C4-2B (cell line): ENCODE measurements around the gene CD180.

ENCODE experiments used
- ZFX ChIP-seq: fragments of 450-650 bp; IDR thresholded peaks from 2 replicates; pipeline ENCODE4 v1.6.1; 2017
- TF ChIP-seq, protein P1 (sequence below): fragments of 450-650 bp; conservative IDR thresholded peaks from 2 replicates; pipeline ENCODE4 v1.5.1; 2017; ENCODE audit warnings: mild to moderate bottlenecking

DNA sequence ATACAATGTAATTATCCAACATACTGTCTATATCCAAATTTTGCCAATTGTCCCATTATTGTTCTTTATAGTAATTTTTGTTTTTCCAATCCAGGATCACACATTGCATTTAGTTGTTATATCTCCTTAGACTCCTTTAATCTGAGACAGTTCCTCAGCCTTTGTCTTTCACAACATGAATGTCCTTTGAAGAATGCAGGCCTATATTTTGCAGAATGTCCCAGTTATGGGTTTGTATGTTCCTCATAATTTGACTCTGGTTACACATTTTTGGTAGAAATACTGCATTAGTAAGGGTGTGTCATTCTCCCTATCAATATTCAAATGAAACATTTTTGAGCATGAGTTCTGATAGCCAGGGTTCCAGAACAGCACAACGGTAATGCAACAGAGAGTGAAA, 6.7 kb downstream of the CD180 start:
- TF ChIP-seq, protein P1, sequence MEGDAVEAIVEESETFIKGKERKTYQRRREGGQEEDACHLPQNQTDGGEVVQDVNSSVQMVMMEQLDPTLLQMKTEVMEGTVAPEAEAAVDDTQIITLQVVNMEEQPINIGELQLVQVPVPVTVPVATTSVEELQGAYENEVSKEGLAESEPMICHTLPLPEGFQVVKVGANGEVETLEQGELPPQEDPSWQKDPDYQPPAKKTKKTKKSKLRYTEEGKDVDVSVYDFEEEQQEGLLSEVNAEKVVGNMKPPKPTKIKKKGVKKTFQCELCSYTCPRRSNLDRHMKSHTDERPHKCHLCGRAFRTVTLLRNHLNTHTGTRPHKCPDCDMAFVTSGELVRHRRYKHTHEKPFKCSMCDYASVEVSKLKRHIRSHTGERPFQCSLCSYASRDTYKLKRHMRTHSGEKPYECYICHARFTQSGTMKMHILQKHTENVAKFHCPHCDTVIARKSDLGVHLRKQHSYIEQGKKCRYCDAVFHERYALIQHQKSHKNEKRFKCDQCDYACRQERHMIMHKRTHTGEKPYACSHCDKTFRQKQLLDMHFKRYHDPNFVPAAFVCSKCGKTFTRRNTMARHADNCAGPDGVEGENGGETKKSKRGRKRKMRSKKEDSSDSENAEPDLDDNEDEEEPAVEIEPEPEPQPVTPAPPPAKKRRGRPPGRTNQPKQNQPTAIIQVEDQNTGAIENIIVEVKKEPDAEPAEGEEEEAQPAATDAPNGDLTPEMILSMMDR: no peak
- TF ChIP-seq ZFX: no peak
